Stimulated activated memory B cell treated with anti-CD40 and anti-IgM and Interleukin-4, amounts not matched to agents 10 μg/mL and 1 μg/mL and 100 μg/mL, for 72 hours (primary cell): ENCODE data around the gene SH2B2.

Source experiments
- ATAC-seq: fragments of 150-1000 bp; cut with Tn5 transposase; 2 replicates; pipeline ENCODE4 v1.10.0; 2021
- H3K27ac Mint-ChIP-seq: one replicate; pipeline ENCODE4 v1.8.0; 2022; ENCODE audit warnings: mild to moderate bottlenecking, mixed read lengths
- H3K27me3 Mint-ChIP-seq: one replicate; pipeline ENCODE4 v1.8.0; 2022; ENCODE audit warnings: mixed read lengths
- H3K36me3 Mint-ChIP-seq: one replicate; pipeline ENCODE4 v1.8.0; 2022; ENCODE audit warnings: mixed read lengths
- H3K4me1 Mint-ChIP-seq: one replicate; pipeline ENCODE4 v1.8.0; 2022; ENCODE audit warnings: mixed read lengths
- H3K4me3 Mint-ChIP-seq: one replicate; pipeline ENCODE4 v1.8.0; 2022; ENCODE audit warnings: mild to moderate bottlenecking, moderate library complexity, mixed read lengths
- H3K9me3 Mint-ChIP-seq: one replicate; pipeline ENCODE4 v1.8.0; 2022; ENCODE audit warnings: mixed read lengths

Gene SH2B2

DNA sequence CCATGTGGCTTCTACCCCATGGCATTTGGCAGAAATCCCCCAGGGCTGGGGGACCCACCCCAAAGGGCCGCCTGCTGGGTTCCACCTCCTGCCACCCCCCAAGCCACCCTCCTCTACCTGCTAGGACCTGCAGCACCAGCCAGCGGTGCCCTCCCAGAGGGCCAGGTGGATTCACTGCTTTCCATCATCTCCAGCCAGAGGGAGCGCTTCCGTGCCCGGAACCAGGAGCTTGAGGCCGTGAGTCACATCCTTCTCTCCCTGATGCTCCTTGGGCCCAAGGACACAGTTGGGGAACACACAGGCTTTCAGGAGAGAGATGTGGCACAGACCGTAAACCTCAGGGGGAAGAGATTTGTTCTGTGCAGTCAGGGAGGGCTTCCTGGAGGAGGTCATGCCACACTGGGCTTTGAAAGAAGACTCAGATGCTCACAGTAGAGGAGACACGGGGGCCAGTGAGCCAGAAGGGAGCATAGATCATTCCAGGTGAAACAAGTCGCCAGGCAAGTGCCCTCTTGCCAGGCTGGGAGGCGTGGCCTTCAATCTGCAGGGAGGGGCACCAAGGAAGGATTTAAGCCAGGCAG, 11.5 kb upstream of the SH2B2 start:
- Mint-ChIP-seq H3K36me3 (no peaks in the 10 kb centered on the region), H3K4me1 (peaks cover 19% of the 10 kb centered on the region), H3K4me3 (no peak overlapping the region), H3K27ac (no peak overlapping the region), H3K27me3 (no peaks in the 10 kb centered on the region), H3K9me3 (no peaks in the 10 kb centered on the region)
- no peak for ATAC-seq

DNA sequence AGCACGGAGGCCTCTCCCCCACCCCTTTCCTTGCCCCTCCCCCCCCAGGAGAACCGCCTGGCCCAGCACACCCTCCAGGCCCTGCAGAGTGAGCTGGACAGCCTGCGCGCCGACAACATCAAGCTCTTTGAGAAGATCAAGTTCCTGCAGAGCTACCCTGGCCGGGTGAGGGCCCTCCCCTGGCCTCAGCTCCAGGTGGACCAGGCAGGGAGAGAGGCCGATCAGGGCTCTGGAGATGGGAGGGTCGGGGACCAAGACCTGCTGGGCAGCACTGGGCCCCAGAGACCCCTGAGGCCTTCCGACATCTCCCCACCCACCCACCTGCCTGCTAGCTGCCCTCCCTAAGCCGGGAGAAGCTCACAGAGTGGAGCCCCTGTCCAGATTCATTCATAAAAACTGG, 8.8 kb upstream of the SH2B2 start:
- no peaks in the 10 kb centered on the region for H3K36me3 Mint-ChIP-seq
- no peaks in the 10 kb centered on the region for H3K9me3 Mint-ChIP-seq
- peaks cover 13% of the 10 kb centered on the region for H3K4me1 Mint-ChIP-seq
- no peak overlapping the region for H3K4me3 Mint-ChIP-seq
- H3K27ac Mint-ChIP-seq, result no peak overlapping the region
- no peak for ATAC-seq
- H3K27me3 Mint-ChIP-seq, result no peaks in the 10 kb centered on the region

GRCh38 chr7:102279537-102280400, 6.9 kb upstream of the SH2B2 start:
- peaks cover 31% of the 10 kb centered on the region for H3K4me1 Mint-ChIP-seq
- H3K27ac Mint-ChIP-seq, result peak overlapping the region; percentile 53
- H3K4me3 Mint-ChIP-seq, result peak overlapping the region; percentile 58
- no peaks in the 10 kb centered on the region for H3K36me3 Mint-ChIP-seq
- ATAC-seq, result peak; percentile 87
- H3K9me3 Mint-ChIP-seq, result no peaks in the 10 kb centered on the region
- no peaks in the 10 kb centered on the region for H3K27me3 Mint-ChIP-seq

DNA sequence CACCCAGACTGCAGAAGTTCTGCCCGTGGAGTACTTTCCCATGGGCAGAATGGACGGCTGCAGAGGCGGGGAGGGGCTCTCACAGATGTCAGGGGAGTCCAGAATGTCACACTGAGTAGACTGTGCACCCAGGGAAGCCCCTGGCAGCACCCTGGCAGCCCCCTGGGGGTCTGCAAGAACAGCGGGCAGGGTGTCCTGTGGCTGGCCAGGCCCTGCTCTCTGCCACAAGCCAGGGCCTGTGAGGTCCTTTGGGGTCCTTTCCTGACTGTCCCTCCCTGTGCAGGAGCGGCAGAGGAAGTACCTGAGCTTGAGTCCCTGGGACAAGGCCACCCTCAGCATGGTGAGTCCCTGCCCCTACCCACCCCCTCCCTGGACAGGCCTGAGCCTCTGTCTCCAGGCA, 6.1 kb upstream of the SH2B2 start:
- peaks cover 39% of the 10 kb centered on the region for H3K4me1 Mint-ChIP-seq
- no peaks in the 10 kb centered on the region for H3K27me3 Mint-ChIP-seq
- no peak overlapping the region for H3K27ac Mint-ChIP-seq
- no peaks in the 10 kb centered on the region for H3K36me3 Mint-ChIP-seq
- no peaks in the 10 kb centered on the region for H3K9me3 Mint-ChIP-seq
- no peak overlapping the region for H3K4me3 Mint-ChIP-seq
- no peak for ATAC-seq

DNA sequence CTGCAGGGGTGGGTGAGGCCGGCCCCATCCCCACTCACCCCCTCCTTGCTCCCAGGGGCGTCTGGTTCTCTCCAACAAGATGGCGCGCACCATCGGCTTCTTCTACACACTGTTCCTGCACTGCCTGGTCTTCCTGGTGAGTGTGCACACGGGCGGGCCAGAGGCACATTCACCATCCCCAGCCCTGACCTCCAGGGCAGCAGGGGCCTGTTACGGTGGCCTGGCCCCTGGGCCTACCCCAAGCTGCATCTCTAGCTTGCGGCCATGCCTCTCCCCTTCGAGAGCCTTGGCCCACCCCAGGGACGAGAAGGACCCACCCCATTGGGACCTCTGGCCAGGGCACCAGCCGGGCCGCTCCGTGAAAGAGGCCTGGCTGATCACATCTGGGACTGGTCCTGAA, 4.9 kb upstream of the SH2B2 start:
- ATAC-seq, result no peak
- Mint-ChIP-seq H3K4me3 (no peak overlapping the region), H3K9me3 (no peaks in the 10 kb centered on the region), H3K4me1 (peaks cover 42% of the 10 kb centered on the region), H3K27me3 (no peaks in the 10 kb centered on the region), H3K36me3 (no peaks in the 10 kb centered on the region), H3K27ac (no peak overlapping the region)

DNA sequence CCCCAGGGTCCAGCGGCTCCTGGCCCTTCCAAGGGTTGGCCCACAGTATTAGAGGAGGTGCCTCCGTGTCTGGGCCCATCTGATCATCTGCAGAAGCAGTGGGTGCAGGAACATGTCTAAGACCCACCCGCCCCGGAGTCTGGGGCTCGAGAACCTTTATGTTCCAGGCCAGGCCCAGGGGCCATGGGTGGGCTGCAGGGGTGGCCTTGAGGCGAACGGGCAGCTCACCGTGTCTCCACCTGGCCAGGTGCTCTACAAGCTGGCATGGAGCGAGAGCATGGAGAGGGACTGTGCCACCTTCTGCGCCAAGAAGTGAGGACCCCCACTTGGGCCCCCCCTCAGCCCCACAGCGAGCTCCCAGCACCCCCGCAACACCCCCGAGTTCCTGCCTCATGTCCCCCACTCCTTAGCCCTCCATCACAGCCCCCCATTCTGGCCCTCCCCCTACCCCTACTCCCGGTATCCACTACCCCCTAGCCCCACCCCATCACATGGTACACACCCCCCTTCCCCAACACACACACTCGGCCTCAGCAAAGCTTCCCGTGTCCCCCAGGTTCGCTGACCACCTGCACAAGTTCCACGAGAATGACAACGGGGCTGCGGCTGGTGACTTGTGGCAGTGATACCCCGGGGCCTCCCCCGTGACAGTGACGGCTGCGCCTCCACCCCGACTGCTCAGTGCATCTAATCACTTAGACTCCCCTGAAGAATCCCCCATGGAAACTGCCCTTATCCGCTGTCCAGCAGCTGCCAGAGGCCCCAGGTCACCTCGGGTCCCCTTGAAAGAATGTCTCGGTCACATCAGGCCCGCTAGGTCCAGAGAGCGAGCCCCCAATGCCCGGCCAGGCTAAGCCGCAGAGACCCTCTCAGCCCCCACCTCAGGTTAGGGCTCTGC, 4.0 kb upstream of the SH2B2 start:
- H3K36me3 Mint-ChIP-seq, result no peaks in the 10 kb centered on the region
- no peak overlapping the region for H3K4me3 Mint-ChIP-seq
- peak overlapping the region; percentile 27 for H3K27ac Mint-ChIP-seq
- H3K4me1 Mint-ChIP-seq, result peaks cover 42% of the 10 kb centered on the region
- H3K9me3 Mint-ChIP-seq, result no peaks in the 10 kb centered on the region
- no peaks in the 10 kb centered on the region for H3K27me3 Mint-ChIP-seq
- no peak for ATAC-seq

DNA sequence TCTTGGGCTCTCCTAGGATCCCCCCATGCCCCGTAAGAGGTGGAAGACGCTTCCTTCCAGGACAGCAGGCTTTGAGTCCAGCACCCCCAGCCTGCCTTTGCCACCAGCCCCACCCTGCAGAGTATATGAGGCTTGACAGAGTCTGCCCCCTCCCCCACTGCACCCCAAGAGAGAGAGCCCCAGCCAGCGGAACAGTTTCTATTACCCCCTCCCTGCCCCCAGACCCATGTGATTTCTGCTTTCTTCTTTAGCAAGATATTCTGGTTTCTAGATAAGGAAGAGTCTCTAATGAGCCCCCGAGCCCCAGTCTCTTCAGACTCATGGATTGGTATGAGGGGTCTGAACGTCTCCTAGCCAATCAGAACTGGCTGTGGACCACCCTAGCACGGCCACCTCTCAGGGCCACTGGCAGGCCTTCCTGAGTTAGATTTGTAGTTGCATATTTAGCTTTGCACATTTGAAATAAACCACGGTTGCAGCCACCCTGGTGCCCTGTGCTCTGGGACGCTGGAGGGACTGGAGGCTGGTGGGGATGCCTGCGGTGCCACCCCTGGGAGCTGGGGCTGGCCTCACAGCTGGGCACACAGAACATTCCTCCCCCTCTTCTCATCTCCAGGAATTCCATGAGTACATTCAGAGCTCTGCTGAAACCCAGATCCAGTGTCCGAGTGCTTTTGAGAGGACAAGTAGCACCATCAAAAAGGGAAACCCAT, 3.0 kb upstream of the SH2B2 start:
- Mint-ChIP-seq H3K9me3 (no peaks in the 10 kb centered on the region), H3K4me3 (peak overlapping the region; percentile 7), H3K27me3 (no peaks in the 10 kb centered on the region), H3K4me1 (peaks cover 49% of the 10 kb centered on the region), H3K27ac (peak overlapping the region; percentile 27), H3K36me3 (no peaks in the 10 kb centered on the region)
- ATAC-seq, result no peak

GRCh38 chr7:102284399-102284798, 2.3 kb upstream of the SH2B2 start:
- Mint-ChIP-seq H3K4me3 (peak overlapping the region; percentile 74), H3K4me1 (peaks cover 52% of the 10 kb centered on the region), H3K36me3 (no peaks in the 10 kb centered on the region), H3K27ac (peak overlapping the region; percentile 27), H3K27me3 (no peaks in the 10 kb centered on the region), H3K9me3 (no peaks in the 10 kb centered on the region)
- ATAC-seq, result no peak

DNA sequence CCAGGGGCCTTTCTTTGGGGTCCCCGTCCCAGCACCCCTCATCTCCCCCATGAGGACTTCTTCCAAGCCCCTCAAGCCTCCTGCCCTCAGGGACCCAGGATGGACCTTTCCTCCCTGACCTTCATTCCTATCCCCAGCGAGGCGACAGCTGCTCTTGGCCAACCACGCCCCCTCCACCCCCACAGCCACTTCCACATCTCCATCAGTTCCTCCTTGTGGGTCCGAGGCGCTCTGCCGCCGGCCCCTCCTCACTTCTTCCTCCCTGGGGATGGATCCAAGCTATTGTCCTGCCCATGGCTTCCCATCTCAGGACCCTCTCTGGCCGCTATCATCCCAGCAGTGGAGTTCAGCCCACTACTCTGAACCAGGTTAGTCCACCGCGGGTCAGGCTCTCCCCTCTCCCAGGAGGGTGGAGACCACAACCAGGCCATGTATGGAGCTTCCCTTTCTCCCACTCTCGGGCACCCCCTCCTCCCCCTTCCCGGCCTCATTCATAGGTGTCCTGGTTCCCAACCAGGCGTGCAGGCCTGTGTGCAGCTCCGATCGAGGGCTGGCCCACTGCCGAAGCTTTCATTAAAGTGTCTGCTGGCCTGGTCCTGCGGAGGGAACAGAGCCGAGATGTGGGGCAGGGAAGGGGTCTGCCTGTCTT, 1.7 kb upstream of the SH2B2 start:
- no peaks in the 10 kb centered on the region for H3K27me3 Mint-ChIP-seq
- no peaks in the 10 kb centered on the region for H3K36me3 Mint-ChIP-seq
- peak overlapping the region; percentile 74 for H3K4me3 Mint-ChIP-seq
- no peak for ATAC-seq
- H3K4me1 Mint-ChIP-seq, result peaks cover 52% of the 10 kb centered on the region
- peak overlapping the region; percentile 27 for H3K27ac Mint-ChIP-seq
- H3K9me3 Mint-ChIP-seq, result no peaks in the 10 kb centered on the region

- H3K4me1 Mint-ChIP-seq, result peaks cover 57% of the 10 kb centered on the region
- no peaks in the 10 kb centered on the region for H3K27me3 Mint-ChIP-seq
- H3K36me3 Mint-ChIP-seq, result no peaks in the 10 kb centered on the region
- no peak for ATAC-seq
- peak overlapping the region; percentile 74 for H3K4me3 Mint-ChIP-seq
- no peaks in the 10 kb centered on the region for H3K9me3 Mint-ChIP-seq
- peak overlapping the region; percentile 27 for H3K27ac Mint-ChIP-seq
Observed at GRCh38 chr7:102285540-102286236, 980 bp upstream of the SH2B2 start.

DNA sequence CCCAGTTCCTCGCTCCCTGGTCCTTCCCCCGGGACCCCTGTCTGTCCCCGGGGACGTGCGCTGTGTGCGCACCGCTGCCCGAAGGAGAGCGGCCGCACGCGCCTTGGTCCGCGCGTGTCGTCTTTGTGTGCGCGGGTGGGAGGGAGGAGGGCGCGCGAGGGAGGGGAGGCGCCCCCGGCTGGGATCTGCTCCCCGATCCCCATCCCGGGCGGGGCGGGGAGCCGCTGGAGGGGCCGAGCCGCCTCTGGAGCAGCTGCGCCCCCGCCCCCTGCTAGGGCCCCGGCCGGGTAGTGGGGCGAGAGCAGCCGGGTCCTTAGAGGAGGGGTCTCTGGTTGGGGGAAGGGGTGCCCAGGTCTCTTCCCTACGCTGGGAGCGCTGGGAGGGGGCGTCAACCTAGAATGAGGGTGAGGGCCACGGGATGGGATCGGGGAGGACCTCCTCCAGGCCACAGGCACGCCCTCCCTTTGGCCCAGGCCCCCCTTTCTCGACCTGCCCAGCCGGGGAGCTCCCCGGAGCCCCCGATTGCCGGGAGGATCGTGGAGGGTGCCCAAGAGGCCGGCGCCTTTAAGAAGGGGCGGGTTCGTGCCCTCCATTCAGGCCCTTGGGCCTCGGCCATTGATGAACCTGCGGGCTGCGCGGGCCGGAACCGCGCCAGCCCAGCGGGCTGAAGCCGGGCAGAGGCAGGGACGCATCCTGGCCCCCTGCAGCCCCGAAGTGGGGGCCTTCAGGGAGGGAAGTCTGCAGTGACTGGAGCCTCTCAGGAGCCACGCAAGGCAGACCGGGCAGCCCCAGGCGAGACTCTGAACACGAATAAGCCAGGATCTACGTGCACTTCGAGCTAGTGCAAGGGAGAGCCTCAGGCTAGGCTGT, 678 bp downstream of the SH2B2 start:
- H3K4me3 Mint-ChIP-seq, result peak overlapping the region; percentile 74
- peak; percentile 55 for ATAC-seq
- H3K36me3 Mint-ChIP-seq, result no peaks in the 10 kb centered on the region
- H3K9me3 Mint-ChIP-seq, result no peaks in the 10 kb centered on the region
- H3K27me3 Mint-ChIP-seq, result no peaks in the 10 kb centered on the region
- peaks cover 74% of the 10 kb centered on the region for H3K4me1 Mint-ChIP-seq
- H3K27ac Mint-ChIP-seq, result peak overlapping the region; percentile 80

GRCh38 chr7:102287981-102288278, 1.3 kb downstream of the SH2B2 start:
- H3K27ac Mint-ChIP-seq, result peak overlapping the region; percentile 80

GRCh38 chr7:102288285-102288930, 1.7 kb downstream of the SH2B2 start:
- Mint-ChIP-seq H3K27ac (peak overlapping the region; percentile 80), H3K36me3 (no peaks in the 10 kb centered on the region), H3K4me3 (peak overlapping the region; percentile 74), H3K4me1 (peaks cover 71% of the 10 kb centered on the region), H3K27me3 (no peaks in the 10 kb centered on the region), H3K9me3 (no peaks in the 10 kb centered on the region)
- no peak for ATAC-seq

More at GRCh38 chr7:102287981-102288278, 1.3 kb downstream of the SH2B2 start:
- H3K4me1 Mint-ChIP-seq, result peaks cover 75% of the 10 kb centered on the region
- H3K27me3 Mint-ChIP-seq, result no peaks in the 10 kb centered on the region
- H3K36me3 Mint-ChIP-seq, result no peaks in the 10 kb centered on the region
- no peaks in the 10 kb centered on the region for H3K9me3 Mint-ChIP-seq
- peak overlapping the region; percentile 74 for H3K4me3 Mint-ChIP-seq
- ATAC-seq, result no peak
